K562 (cell line): ENCODE data around the gene DLX2. TPM values are rescaled to one million over a fixed set of nuclear protein-coding genes. Genes with fewer than 3 reads are reported as not detected.

Experiments used
- CAMTA2 ChIP-seq: fragments of 250-450 bp; sonication (Bioruptor Pico); conservative IDR thresholded peaks from 2 replicates; pipeline ENCODE4 v1.5.1; 2022
- CBFA2T3 ChIP-seq: fragments of 450-650 bp; IDR thresholded peaks from 2 replicates; pipeline ENCODE4 v1.6.1; 2017
- CCNT2 ChIP-seq: IDR thresholded peaks from 2 replicates; pipeline ENCODE4 v1.6.1; 2011; ENCODE audit warnings: borderline replicate concordance, low read depth, mild to moderate bottlenecking, moderate library complexity, mixed read lengths, low read length; ENCODE audit not compliant: insufficient read length; ENCODE audit errors: extremely low read depth
- CTCFL ChIP-seq: IDR thresholded peaks from 2 replicates; pipeline ENCODE4 v1.6.1; 2011; ENCODE audit warnings: borderline replicate concordance, low read depth, mild to moderate bottlenecking, moderate library complexity, low read length; ENCODE audit not compliant: insufficient read depth, poor library complexity, severe bottlenecking
- EP300 ChIP-seq: IDR thresholded peaks from 2 replicates; pipeline ENCODE4 v1.6.1; 2012; ENCODE audit warnings: low read length, improper control_type of control experiment
- ERF ChIP-seq: fragments of 450-650 bp; formaldehyde crosslinking; IDR thresholded peaks from 2 replicates; pipeline ENCODE4 v1.4.0; 2020; ENCODE audit warnings: mild to moderate bottlenecking, mixed read lengths
- EZH2 ChIP-seq: IDR thresholded peaks from 2 replicates; pipeline ENCODE4 v1.6.1; 2012; ENCODE audit warnings: low read depth, mild to moderate bottlenecking, inconsistent platforms, low read length, borderline replicate concordance
- HNRNPL ChIP-seq: fragments of 200-400 bp; formaldehyde crosslinking; IDR thresholded peaks from 2 replicates; pipeline ENCODE4 v1.6.1; 2017; ENCODE audit warnings: low read depth, mild to moderate bottlenecking, low read length
- JUND ChIP-seq, 2 experiments: IDR thresholded peaks; 2 replicates in 1 of 2; 3 replicates in 1 of 2; pipeline ENCODE4 v1.6.1; 2011; ENCODE audit warnings: borderline replicate concordance in 2 of 2, low read depth in 2 of 2, low read length in 2 of 2, improper control_type of control experiment in 1 of 2, missing biosample characterization in 1 of 2, missing genetic modification characterization in 1 of 2, missing genetic modification reagents in 1 of 2
- KDM1A ChIP-seq, 2 experiments: fragments of 450-650 bp; IDR thresholded peaks; 2 replicates each; pipeline ENCODE4 v1.6.1; 2016; ENCODE audit warnings: mild to moderate bottlenecking in 2 of 2
- KLF1 ChIP-seq: fragments of 450-650 bp; IDR thresholded peaks from 2 replicates; pipeline ENCODE4 v1.6.1; 2016; ENCODE audit warnings: missing genetic modification characterization, missing compliant biosample characterization
- NR2C1 ChIP-seq, 2 experiments: fragments of 450-650 bp; IDR thresholded peaks; 2 replicates each; pipeline ENCODE4 v1.6.1; 2017; ENCODE audit warnings: mild to moderate bottlenecking in 2 of 2, antibody characterized with exemption in 1 of 2, inconsistent platforms in 1 of 2, missing compliant biosample characterization in 1 of 2, missing genetic modification characterization in 1 of 2
- PHB ChIP-seq: fragments of 250-450 bp; sonication (Bioruptor Pico); IDR thresholded peaks from 2 replicates; pipeline ENCODE4 v1.5.0; 2021
- PHF21A ChIP-seq: fragments of 450-650 bp; IDR thresholded peaks from 2 replicates; pipeline ENCODE4 v1.6.1; 2017; ENCODE audit warnings: low read depth, borderline replicate concordance
- RB1 ChIP-seq: fragments of 450-650 bp; IDR thresholded peaks from 2 replicates; pipeline ENCODE4 v1.6.1; 2017; ENCODE audit warnings: low read depth, mild to moderate bottlenecking
- TARDBP ChIP-seq: fragments of 450-650 bp; IDR thresholded peaks from 2 replicates; pipeline ENCODE4 v1.6.1; 2016
- THRAP3 ChIP-seq: fragments of 450-650 bp; IDR thresholded peaks from 2 replicates; pipeline ENCODE4 v1.6.1; 2016; ENCODE audit warnings: mild to moderate bottlenecking, inconsistent platforms, borderline replicate concordance
- ZNF140 ChIP-seq: fragments of 250-450 bp; sonication (Bioruptor Pico); IDR thresholded peaks from 2 replicates; pipeline ENCODE4 v1.8.0; 2021; ENCODE audit warnings: moderate library complexity, mild to moderate bottlenecking, inconsistent platforms
- ZNF165 ChIP-seq: fragments of 250-450 bp; sonication (Bioruptor Pico); IDR thresholded peaks from 2 replicates; pipeline ENCODE4 v1.4.0; 2020; ENCODE audit warnings: borderline replicate concordance
- polyA plus RNA-seq, 8 experiments: library from polyadenylated mRNA; depleted of rRNA in 4 of 8; stranded (reverse) in 5 of 8; unstranded in 3 of 8; fragments of >200 nt; fragmentation: Nextera tagmentation in 2 of 8; fragmentation: Illumina TruSeq in 1 of 8; extraction: Ambion mirVana in 2 of 8; extraction: Trizol in 1 of 8; gene quantifications; 2 replicates each; pipeline versions ENCODE4 v1.2.1 to v1.2.3, GENCODE V29; 2011 to 2014; ENCODE audit warnings: inconsistent platforms in 1 of 8, missing spikeins in 1 of 8
- total RNA-seq, 7 experiments: library from RNA; depleted of rRNA in 6 of 7; stranded (reverse); fragments of >200 nt in 6 of 7; fragmentation: Illumina TruSeq in 2 of 7; extraction: Trizol in 2 of 7; gene quantifications; 2 replicates each; pipeline versions ENCODE4 v1.2.1 to v1.2.3, GENCODE V29; 2011 to 2021; ENCODE audit warnings: low replicate concordance in 1 of 7
- TF ChIP-seq, protein P1 (sequence below): sonication (generic); formaldehyde crosslinking; IDR thresholded peaks from 2 replicates; pipeline ENCODE4 v1.8.0; 2022; ENCODE audit warnings: missing genetic modification reagents, mild to moderate bottlenecking, borderline replicate concordance
- TF ChIP-seq, protein P2 (sequence below): sonication (generic); formaldehyde crosslinking; IDR thresholded peaks from 2 replicates; pipeline ENCODE4 v1.8.0; 2023; ENCODE audit warnings: mild to moderate bottlenecking, missing genetic modification reagents
- TF ChIP-seq, protein P3 (sequence below): fragments of 200-800 bp; sonication (Bioruptor generic); IDR thresholded peaks from 2 replicates; pipeline ENCODE4 v1.6.1; 2017; ENCODE audit warnings: missing genetic modification characterization, missing compliant biosample characterization

DLX2 gene
- total and polyA plus RNA-seq, 9 of the 15 experiments (the other 6 are each of a cell fraction or from before 2014, with no cell fraction given): 0.14 to 4.3 (median 0.86) TPM

DNA sequence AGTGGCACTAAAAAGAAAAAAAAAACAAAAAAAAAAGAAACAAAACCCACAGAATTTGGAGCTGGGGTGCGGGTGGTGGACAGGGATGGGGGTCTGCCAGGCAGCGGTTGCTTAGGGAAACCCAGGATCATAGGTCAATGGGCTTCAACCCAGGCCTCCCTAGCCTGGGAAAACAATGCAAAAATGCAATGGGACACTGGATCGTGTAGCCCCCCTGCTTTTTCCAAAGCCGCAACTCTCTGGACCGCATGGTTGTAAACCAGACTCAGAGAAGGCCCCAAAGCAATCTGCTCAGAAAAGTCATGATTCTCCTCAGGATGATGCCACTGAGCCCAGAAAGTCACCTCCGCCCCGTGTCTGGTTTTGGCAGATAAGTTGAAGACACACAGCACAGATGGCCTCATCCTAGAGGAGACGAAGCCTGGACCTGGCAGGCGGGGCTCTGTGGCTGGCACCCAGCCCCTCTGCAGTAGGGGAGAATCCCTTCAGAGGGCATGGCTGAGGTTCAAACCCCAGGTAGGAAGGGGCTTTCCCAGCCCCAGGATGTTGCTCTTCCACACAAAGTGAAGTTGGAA is 5.1 kb downstream of the DLX2 start (continued):
- TF ChIP-seq CTCFL: no peak
- TF ChIP-seq PHB (CRISPR knock-in tag): no peak
- TF ChIP-seq EP300: peak; percentile 38; the same call in 1 of the 2 replicates
- TF ChIP-seq ERF (CRISPR knock-in tag): no peak
- no peak for TF ChIP-seq ZNF140
- TF ChIP-seq KDM1A (IDR thresholded peaks at IDR 0.05): peak in 1 of 2 experiments; percentile 54; a peak in 1 of 4 replicates
- no peak for TF ChIP-seq CAMTA2
- TF ChIP-seq CCNT2: no peak
- 0 out of 2 replicates have a peak, but pooled peaks have one; percentile 18 for TF ChIP-seq JUND (IDR thresholded peaks at IDR 0.05; ENCODE audit: borderline replicate concordance, low read depth, low read length)
- no peak for TF ChIP-seq JUND (tag; IDR thresholded peaks at IDR 0.05; ENCODE audit: borderline replicate concordance, low read depth, low read length)
- TF ChIP-seq KLF1 (tag): no peak
- TF ChIP-seq ZNF165: no peak
- TF ChIP-seq, protein P1, sequence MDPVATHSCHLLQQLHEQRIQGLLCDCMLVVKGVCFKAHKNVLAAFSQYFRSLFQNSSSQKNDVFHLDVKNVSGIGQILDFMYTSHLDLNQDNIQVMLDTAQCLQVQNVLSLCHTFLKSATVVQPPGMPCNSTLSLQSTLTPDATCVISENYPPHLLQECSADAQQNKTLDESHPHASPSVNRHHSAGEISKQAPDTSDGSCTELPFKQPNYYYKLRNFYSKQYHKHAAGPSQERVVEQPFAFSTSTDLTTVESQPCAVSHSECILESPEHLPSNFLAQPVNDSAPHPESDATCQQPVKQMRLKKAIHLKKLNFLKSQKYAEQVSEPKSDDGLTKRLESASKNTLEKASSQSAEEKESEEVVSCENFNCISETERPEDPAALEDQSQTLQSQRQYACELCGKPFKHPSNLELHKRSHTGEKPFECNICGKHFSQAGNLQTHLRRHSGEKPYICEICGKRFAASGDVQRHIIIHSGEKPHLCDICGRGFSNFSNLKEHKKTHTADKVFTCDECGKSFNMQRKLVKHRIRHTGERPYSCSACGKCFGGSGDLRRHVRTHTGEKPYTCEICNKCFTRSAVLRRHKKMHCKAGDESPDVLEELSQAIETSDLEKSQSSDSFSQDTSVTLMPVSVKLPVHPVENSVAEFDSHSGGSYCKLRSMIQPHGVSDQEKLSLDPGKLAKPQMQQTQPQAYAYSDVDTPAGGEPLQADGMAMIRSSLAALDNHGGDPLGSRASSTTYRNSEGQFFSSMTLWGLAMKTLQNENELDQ: no peak
- TF ChIP-seq CBFA2T3: peak; percentile 84
- TF ChIP-seq, protein P2, sequence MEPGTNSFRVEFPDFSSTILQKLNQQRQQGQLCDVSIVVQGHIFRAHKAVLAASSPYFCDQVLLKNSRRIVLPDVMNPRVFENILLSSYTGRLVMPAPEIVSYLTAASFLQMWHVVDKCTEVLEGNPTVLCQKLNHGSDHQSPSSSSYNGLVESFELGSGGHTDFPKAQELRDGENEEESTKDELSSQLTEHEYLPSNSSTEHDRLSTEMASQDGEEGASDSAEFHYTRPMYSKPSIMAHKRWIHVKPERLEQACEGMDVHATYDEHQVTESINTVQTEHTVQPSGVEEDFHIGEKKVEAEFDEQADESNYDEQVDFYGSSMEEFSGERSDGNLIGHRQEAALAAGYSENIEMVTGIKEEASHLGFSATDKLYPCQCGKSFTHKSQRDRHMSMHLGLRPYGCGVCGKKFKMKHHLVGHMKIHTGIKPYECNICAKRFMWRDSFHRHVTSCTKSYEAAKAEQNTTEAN: no peak
- no peak for TF ChIP-seq TARDBP
- TF ChIP-seq THRAP3: no peak
- TF ChIP-seq RB1: no peak
- TF ChIP-seq, protein P3, sequence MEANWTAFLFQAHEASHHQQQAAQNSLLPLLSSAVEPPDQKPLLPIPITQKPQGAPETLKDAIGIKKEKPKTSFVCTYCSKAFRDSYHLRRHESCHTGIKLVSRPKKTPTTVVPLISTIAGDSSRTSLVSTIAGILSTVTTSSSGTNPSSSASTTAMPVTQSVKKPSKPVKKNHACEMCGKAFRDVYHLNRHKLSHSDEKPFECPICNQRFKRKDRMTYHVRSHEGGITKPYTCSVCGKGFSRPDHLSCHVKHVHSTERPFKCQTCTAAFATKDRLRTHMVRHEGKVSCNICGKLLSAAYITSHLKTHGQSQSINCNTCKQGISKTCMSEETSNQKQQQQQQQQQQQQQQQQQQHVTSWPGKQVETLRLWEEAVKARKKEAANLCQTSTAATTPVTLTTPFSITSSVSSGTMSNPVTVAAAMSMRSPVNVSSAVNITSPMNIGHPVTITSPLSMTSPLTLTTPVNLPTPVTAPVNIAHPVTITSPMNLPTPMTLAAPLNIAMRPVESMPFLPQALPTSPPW (CRISPR knock-in tag): no peak
- TF ChIP-seq PHF21A: no peak
- no peak for TF ChIP-seq NR2C1 (IDR thresholded peaks at IDR 0.05)
- TF ChIP-seq NR2C1 (tag; IDR thresholded peaks at IDR 0.05): no peak
- no peak for TF ChIP-seq HNRNPL
- no peak for TF ChIP-seq EZH2
